ENCODE results near the gene ARHGAP6. TPM values are rescaled to one million over a fixed set of nuclear protein-coding genes. Genes with fewer than 3 reads are reported as not detected.

The ARHGAP6 gene
- total RNA-seq, 1 experiment from 2014 or later, result 0.50 TPM

DNA sequence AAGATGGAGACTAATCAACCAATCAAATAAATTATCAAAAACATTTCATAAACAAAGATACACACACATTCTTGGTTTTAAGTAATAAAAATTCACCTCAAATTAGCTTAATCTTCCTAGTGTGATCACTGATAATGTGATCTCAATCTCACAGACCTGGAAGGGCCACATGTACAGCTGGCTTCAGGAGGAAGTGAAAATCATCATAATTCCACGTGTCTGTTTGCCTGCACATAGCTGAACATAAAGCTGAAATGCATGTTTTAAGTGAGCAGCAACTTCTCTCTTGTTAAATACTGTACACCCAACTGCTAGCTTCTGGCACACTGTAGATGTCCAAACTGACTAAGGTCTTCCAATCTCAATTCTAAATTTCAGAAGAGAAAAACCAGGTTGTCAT, 53.8 kb downstream of the ARHGAP6 start:
- no peak overlapping the region for H3K27ac Mint-ChIP-seq (ENCODE audit: unreplicated experiment)
- ChIA-PET CTCF (no interaction called here), POLR2A (no interaction called here)
- H3K4me1 Mint-ChIP-seq (ENCODE audit: low read depth, unreplicated experiment), result no peaks in the 10 kb centered on the region
- BruUV-seq (replicated peaks), result no TSS peak
- no peak for TF ChIP-seq CTCF (IDR thresholded peaks at IDR 0.05; ENCODE audit: insufficient read depth in 1 of 2, low read depth in 1 of 2, low read length in 1 of 2, severe bottlenecking in 1 of 2, unreplicated experiment in 1 of 2)
- H3K4me3 Mint-ChIP-seq (ENCODE audit: unreplicated experiment), result no peak overlapping the region
- no peak overlapping the region for H3K4me3 ChIP-seq (ENCODE audit: low read depth, low read length)
- intact Hi-C loops (cut with micrococcal nuclease; ENCODE audit: unreplicated experiment), result no loop called here
- H3K36me3 Mint-ChIP-seq (ENCODE audit: insufficient read depth, unreplicated experiment), result no peaks in the 10 kb centered on the region
- peaks cover 6% of the 10 kb centered on the region for H3K27me3 Mint-ChIP-seq (ENCODE audit: insufficient read depth, unreplicated experiment)
- DNase-seq, result no peak
- H3K4me1 ChIP-seq, result no peaks in the 10 kb centered on the region
- no peaks in the 10 kb centered on the region for H3K9me3 ChIP-seq
- H3K27me3 ChIP-seq (replicated peaks; ENCODE audit: control insufficient read depth, insufficient read depth, low read length), result no peaks in the 10 kb centered on the region
- H3K9me3 Mint-ChIP-seq (ENCODE audit: unreplicated experiment), result no peaks in the 10 kb centered on the region
- no peaks in the 10 kb centered on the region for H3K36me3 ChIP-seq (ENCODE audit: control insufficient read depth, insufficient read depth, low read length)

GRCh38 chrX:11611161-11611560, 54.6 kb downstream of the ARHGAP6 start:
- Mint-ChIP-seq H3K36me3 (ENCODE audit: insufficient read depth, unreplicated experiment) (no peaks in the 10 kb centered on the region), H3K9me3 (ENCODE audit: unreplicated experiment) (no peaks in the 10 kb centered on the region), H3K27ac (ENCODE audit: unreplicated experiment) (no peak overlapping the region), H3K4me1 (ENCODE audit: low read depth, unreplicated experiment) (no peaks in the 10 kb centered on the region), H3K4me3 (ENCODE audit: unreplicated experiment) (no peak overlapping the region), H3K27me3 (ENCODE audit: insufficient read depth, unreplicated experiment) (peaks cover 6% of the 10 kb centered on the region)
- BruUV-seq (replicated peaks), result no TSS peak
- DNase-seq, result no peak
- Histone ChIP-seq H3K27me3 (replicated peaks; ENCODE audit: control insufficient read depth, insufficient read depth, low read length) (no peaks in the 10 kb centered on the region), H3K36me3 (ENCODE audit: control insufficient read depth, insufficient read depth, low read length) (no peaks in the 10 kb centered on the region), H3K4me1 (no peaks in the 10 kb centered on the region), H3K9me3 (no peaks in the 10 kb centered on the region), H3K4me3 (ENCODE audit: low read depth, low read length) (no peak overlapping the region)
- ChIA-PET CTCF (no interaction called here), POLR2A (no interaction called here)
- intact Hi-C loops (cut with micrococcal nuclease; ENCODE audit: unreplicated experiment), result no loop called here
- no peak for TF ChIP-seq CTCF (IDR thresholded peaks at IDR 0.05; ENCODE audit: insufficient read depth in 1 of 2, low read depth in 1 of 2, low read length in 1 of 2, severe bottlenecking in 1 of 2, unreplicated experiment in 1 of 2)

DNA sequence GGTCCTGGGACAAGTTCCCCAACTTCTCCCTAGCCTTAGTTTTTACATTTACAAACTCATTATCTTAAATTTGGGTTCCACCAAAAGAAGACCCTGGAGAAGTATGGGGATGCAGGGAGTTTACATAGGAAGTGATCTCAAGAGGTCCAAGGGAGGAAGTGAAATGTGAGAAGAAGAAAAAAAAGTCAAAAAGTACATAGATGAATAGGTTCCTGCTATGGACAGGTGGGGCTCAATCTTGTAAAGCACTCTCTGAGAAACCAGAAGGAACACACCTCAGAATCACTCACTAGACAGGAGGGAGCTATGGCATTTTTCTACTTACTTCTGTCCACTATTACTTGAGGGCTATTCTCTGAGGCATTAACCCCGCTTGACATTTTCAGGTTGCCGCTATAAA, 56.6 kb downstream of the ARHGAP6 start:
- intact Hi-C loops (cut with micrococcal nuclease; ENCODE audit: unreplicated experiment), result no loop called here
- Mint-ChIP-seq H3K4me1 (ENCODE audit: low read depth, unreplicated experiment) (no peaks in the 10 kb centered on the region), H3K9me3 (ENCODE audit: unreplicated experiment) (no peaks in the 10 kb centered on the region), H3K27me3 (ENCODE audit: insufficient read depth, unreplicated experiment) (peaks cover 9% of the 10 kb centered on the region), H3K27ac (ENCODE audit: unreplicated experiment) (no peak overlapping the region), H3K36me3 (ENCODE audit: insufficient read depth, unreplicated experiment) (no peaks in the 10 kb centered on the region), H3K4me3 (ENCODE audit: unreplicated experiment) (no peak overlapping the region)
- BruUV-seq (replicated peaks), result no TSS peak
- Histone ChIP-seq H3K4me3 (ENCODE audit: low read depth, low read length) (no peak overlapping the region), H3K36me3 (ENCODE audit: control insufficient read depth, insufficient read depth, low read length) (no peaks in the 10 kb centered on the region), H3K9me3 (no peaks in the 10 kb centered on the region), H3K4me1 (no peaks in the 10 kb centered on the region), H3K27me3 (replicated peaks; ENCODE audit: control insufficient read depth, insufficient read depth, low read length) (no peaks in the 10 kb centered on the region)
- no peak for DNase-seq
- no peak for TF ChIP-seq CTCF (IDR thresholded peaks at IDR 0.05; ENCODE audit: insufficient read depth in 1 of 2, low read depth in 1 of 2, low read length in 1 of 2, severe bottlenecking in 1 of 2, unreplicated experiment in 1 of 2)
- ChIA-PET CTCF (no interaction called here), POLR2A (no interaction called here)
